HepG2 (cell line): ENCODE results near the gene TCN1.

ENCODE experiments used
- ZBTB1 ChIP-seq: sonication (generic); formaldehyde crosslinking; IDR thresholded peaks from 2 replicates; pipeline ENCODE4 v1.4.0; 2020; ENCODE audit warnings: missing genetic modification reagents, borderline replicate concordance
- ZBTB40 ChIP-seq, 2 experiments: fragments of 450-650 bp in 1 of 2; sonication (generic) in 1 of 2; formaldehyde crosslinking in 1 of 2; IDR thresholded peaks; 2 replicates each; pipeline versions ENCODE4 v1.6.1 to v1.8.0; 2016 to 2022; ENCODE audit warnings: antibody characterized with exemption in 1 of 2, mild to moderate bottlenecking in 1 of 2, missing genetic modification reagents in 1 of 2
- ZNF264 ChIP-seq: sonication (generic); formaldehyde crosslinking; IDR thresholded peaks from 2 replicates; pipeline ENCODE4 v1.4.0; 2020; ENCODE audit warnings: missing genetic modification reagents

- TF ChIP-seq ZNF264 (no peak), ZBTB1 (no peak), ZBTB40 (IDR thresholded peaks at IDR 0.05) (no peak), ZBTB40 (CRISPR knock-in tag; IDR thresholded peaks at IDR 0.05) (no peak)
Measured at GRCh38 chr11:59878575-59878974, 12.3 kb upstream of the TCN1 start, which contains the start of gene OOSP3.
